ENCODE results near the gene BTNL3. TPM values are rescaled to one million over a fixed set of nuclear protein-coding genes. Genes with fewer than 3 reads are reported as not detected.

BTNL3 gene
- total and polyA plus RNA-seq, 11 donors: 0.03 to 0.54 TPM; not detected in 9

GRCh38 chr5:180969406-180969805, 19.2 kb upstream of the BTNL3 start:
- peaks cover 0 to 3% (median 0%) of the 10 kb centered on the region in 9 donors for H3K27me3 ChIP-seq
- H3K36me3 ChIP-seq: no peaks in the 10 kb centered on the region
- 93 to 96% (median 95%) methylated on average over 22 to 23 of the region's 23 CpGs; no CpG with 5 or more reads in 1 of the 4 donors for WGBS, 4 donors
- TF ChIP-seq, protein P1, sequence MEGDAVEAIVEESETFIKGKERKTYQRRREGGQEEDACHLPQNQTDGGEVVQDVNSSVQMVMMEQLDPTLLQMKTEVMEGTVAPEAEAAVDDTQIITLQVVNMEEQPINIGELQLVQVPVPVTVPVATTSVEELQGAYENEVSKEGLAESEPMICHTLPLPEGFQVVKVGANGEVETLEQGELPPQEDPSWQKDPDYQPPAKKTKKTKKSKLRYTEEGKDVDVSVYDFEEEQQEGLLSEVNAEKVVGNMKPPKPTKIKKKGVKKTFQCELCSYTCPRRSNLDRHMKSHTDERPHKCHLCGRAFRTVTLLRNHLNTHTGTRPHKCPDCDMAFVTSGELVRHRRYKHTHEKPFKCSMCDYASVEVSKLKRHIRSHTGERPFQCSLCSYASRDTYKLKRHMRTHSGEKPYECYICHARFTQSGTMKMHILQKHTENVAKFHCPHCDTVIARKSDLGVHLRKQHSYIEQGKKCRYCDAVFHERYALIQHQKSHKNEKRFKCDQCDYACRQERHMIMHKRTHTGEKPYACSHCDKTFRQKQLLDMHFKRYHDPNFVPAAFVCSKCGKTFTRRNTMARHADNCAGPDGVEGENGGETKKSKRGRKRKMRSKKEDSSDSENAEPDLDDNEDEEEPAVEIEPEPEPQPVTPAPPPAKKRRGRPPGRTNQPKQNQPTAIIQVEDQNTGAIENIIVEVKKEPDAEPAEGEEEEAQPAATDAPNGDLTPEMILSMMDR (IDR thresholded peaks at IDR 0.05): no peak
- TF ChIP-seq POLR2A (IDR thresholded peaks at IDR 0.05): no peak
- no peak overlapping the region for H3K27ac ChIP-seq
- no peaks in the 10 kb centered on the region for H3K4me1 ChIP-seq
- DNase-seq (no peak), ATAC-seq (no peak)
- intact Hi-C loops (cut with DNase I): no loop called here
- H3K9me3 ChIP-seq: no peaks in the 10 kb centered on the region
- no peak overlapping the region for H3K4me3 ChIP-seq

GRCh38 chr5:180970336-180970735, 18.3 kb upstream of the BTNL3 start:
- no peaks in the 10 kb centered on the region for H3K36me3 ChIP-seq
- no peak for ATAC-seq
- WGBS, 4 donors: 92 to 97% (median 94%) methylated on average over 26 to 31 of the region's 31 CpGs; no CpG with 5 or more reads in 1 of the 4 donors
- H3K27ac ChIP-seq: no peak overlapping the region
- H3K4me3 ChIP-seq: no peak overlapping the region
- no peak for TF ChIP-seq POLR2A (IDR thresholded peaks at IDR 0.05)
- TF ChIP-seq, protein P1 (IDR thresholded peaks at IDR 0.05): no peak
- no peaks in the 10 kb centered on the region for H3K9me3 ChIP-seq
- intact Hi-C loops (cut with DNase I): no loop called here
- no peak for DNase-seq
- H3K4me1 ChIP-seq: no peaks in the 10 kb centered on the region
- H3K27me3 ChIP-seq: peaks cover 0 to 3% (median 0%) of the 10 kb centered on the region in 9 donors

- no peak for DNase-seq
- no peaks in the 10 kb centered on the region for H3K4me1 ChIP-seq
- TF ChIP-seq, protein P1 (IDR thresholded peaks at IDR 0.05): no peak
- no peak for TF ChIP-seq POLR2A (IDR thresholded peaks at IDR 0.05)
- no peak overlapping the region for H3K27ac ChIP-seq
- H3K9me3 ChIP-seq: no peaks in the 10 kb centered on the region
- no peak overlapping the region for H3K4me3 ChIP-seq
- intact Hi-C loops (cut with DNase I): no loop called here
- no peaks in the 10 kb centered on the region for H3K36me3 ChIP-seq
- peaks cover 0 to 3% (median 0%) of the 10 kb centered on the region in 9 donors for H3K27me3 ChIP-seq
- 67 to 71% (median 68%) methylated on average over 4 of the region's 4 CpGs for whole genome bisulfite sequencing, 4 donors
- ATAC-seq: no peak
These were observed 17.8 kb upstream of the BTNL3 start for GRCh38 chr5:180970875-180971274.

DNA sequence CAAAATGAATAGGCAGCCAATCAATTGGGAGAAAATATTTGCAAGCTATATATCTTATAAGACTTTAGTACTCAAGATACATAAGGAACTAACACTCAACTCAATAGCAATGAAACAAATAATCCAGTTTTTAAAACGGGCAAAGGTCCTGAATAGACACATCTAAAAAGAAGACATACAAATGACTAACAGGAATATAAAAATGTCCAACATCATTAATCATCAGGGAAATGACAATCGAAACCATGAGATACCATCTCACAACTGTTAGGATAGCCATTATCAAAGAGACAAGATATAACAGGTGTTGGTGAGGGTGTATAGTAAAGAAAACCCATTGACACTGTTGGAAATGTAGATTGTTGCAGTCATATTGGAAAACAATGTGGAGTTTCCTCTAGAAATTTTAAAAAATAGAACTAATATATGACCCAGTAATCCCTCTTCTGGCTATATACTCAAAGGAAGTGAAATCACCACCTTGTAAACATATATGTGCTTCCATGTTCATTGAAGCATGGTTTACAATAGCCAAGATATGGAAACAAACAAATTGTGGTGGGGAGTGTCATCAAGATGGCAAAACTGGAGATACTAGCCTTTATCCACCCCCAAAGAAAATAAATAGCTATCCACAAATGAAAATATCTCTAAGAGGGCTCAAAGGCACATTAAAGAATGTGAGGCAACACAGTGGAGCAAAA, 13.9 kb upstream of the BTNL3 start:
- Histone ChIP-seq H3K4me1 (no peaks in the 10 kb centered on the region), H3K27ac (no peak overlapping the region), H3K27me3 (peaks cover 0 to 3% (median 0%) of the 10 kb centered on the region in 9 donors), H3K9me3 (no peaks in the 10 kb centered on the region), H3K36me3 (no peaks in the 10 kb centered on the region), H3K4me3 (no peak overlapping the region)
- ATAC-seq: no peak
- WGBS, 4 donors: 39 to 87% (median 81%) methylated on average over 2 of the region's 2 CpGs
- intact Hi-C loops (cut with DNase I): no loop called here
- no peak for DNase-seq
- TF ChIP-seq, protein P1 (IDR thresholded peaks at IDR 0.05): no peak
- TF ChIP-seq POLR2A (IDR thresholded peaks at IDR 0.05): no peak

Data from heart left ventricle (tissue), 16 donors.